Fibroblast of lung (primary cell): Measurements from ENCODE around the gene BLCAP.

Source experiments
- CTCF ChIP-seq, 2 donors: IDR thresholded peaks in 1 of 2; conservative IDR thresholded peaks in 1 of 2; 1 replicate in 1 of 2; 2 replicates in 1 of 2; pipeline ENCODE4 v1.5.1; 2011 to 2012; ENCODE audit warnings: low read length in 2 of 2, control low read depth in 1 of 2, inconsistent platforms in 1 of 2, low read depth in 1 of 2, mild to moderate bottlenecking in 1 of 2
- EZH2 ChIP-seq: IDR thresholded peaks from 2 replicates; pipeline ENCODE4 v1.5.1; 2012; ENCODE audit warnings: low read length, control low read depth, mild to moderate bottlenecking; ENCODE audit errors: missing control alignments

GRCh38 chr20:37537505-37537904 lies 9.8 kb upstream of the BLCAP start:
- TF ChIP-seq CTCF (conservative IDR thresholded peaks at IDR 0.05 in 1 of 2, IDR thresholded peaks at IDR 0.05 in 1 of 2; ENCODE audit: low read depth in 1 of 2, low read length in 2 of 2) (no peak), EZH2 (no peak)
